ENCODE measurements around the gene AMIGO1.

GRCh38 chr1:109508873-109509175, 703 bp downstream of the AMIGO1 start:
- TF ChIP-seq, protein P1, sequence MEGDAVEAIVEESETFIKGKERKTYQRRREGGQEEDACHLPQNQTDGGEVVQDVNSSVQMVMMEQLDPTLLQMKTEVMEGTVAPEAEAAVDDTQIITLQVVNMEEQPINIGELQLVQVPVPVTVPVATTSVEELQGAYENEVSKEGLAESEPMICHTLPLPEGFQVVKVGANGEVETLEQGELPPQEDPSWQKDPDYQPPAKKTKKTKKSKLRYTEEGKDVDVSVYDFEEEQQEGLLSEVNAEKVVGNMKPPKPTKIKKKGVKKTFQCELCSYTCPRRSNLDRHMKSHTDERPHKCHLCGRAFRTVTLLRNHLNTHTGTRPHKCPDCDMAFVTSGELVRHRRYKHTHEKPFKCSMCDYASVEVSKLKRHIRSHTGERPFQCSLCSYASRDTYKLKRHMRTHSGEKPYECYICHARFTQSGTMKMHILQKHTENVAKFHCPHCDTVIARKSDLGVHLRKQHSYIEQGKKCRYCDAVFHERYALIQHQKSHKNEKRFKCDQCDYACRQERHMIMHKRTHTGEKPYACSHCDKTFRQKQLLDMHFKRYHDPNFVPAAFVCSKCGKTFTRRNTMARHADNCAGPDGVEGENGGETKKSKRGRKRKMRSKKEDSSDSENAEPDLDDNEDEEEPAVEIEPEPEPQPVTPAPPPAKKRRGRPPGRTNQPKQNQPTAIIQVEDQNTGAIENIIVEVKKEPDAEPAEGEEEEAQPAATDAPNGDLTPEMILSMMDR (IDR thresholded peaks at IDR 0.05 in 2 of 3, conservative IDR thresholded peaks at IDR 0.05 in 1 of 3; ENCODE audit: borderline replicate concordance in 1 of 3, insufficient read depth in 1 of 3, low read depth in 2 of 3, low read length in 2 of 3), result no peak
- no peak for TF ChIP-seq POLR2A (IDR thresholded peaks at IDR 0.05; ENCODE audit: borderline replicate concordance, extremely low read depth, insufficient read depth, insufficient read length)
